Prostate gland (tissue), 2 donors: ENCODE data around the gene CENPX. TPM values are rescaled to one million over a fixed set of nuclear protein-coding genes. Genes with fewer than 3 reads are reported as not detected.

ENCODE experiments used
- DNase-seq: peaks from one replicate; pipeline ENCODE4 v3.0.0-alpha.2; 2019; ENCODE audit warnings: low spot score
- H3K27ac ChIP-seq, 2 donors: fragments of 200-600 bp; sonication (generic); 2 replicates each; pipeline ENCODE4 v1.5.1; 2017 to 2019
- H3K27me3 ChIP-seq: fragments of 200-600 bp; sonication (generic); replicated peaks from 2 replicates; pipeline ENCODE4 v1.5.1; 2019; ENCODE audit not compliant: insufficient read depth
- H3K36me3 ChIP-seq, 2 donors: fragments of 200-600 bp; sonication (generic); 1 replicate in 1 of 2; 2 replicates in 1 of 2; pipeline versions ENCODE4 v1.5.1 to v1.8.1; 2017 to 2019
- H3K4me1 ChIP-seq: fragments of 200-600 bp; sonication (generic); replicated peaks from 2 replicates; pipeline ENCODE4 v1.5.1; 2019
- H3K4me3 ChIP-seq, 2 donors: fragments of 200-600 bp; sonication (generic); 2 replicates each; pipeline ENCODE4 v1.5.1; 2017 to 2019
- H3K9me3 ChIP-seq: fragments of 200-600 bp; sonication (generic); 2 replicates; pipeline ENCODE4 v1.5.1; 2017
- POLR2A ChIP-seq: fragments of 450-650 bp; IDR thresholded peaks from one replicate; pipeline ENCODE4 v1.6.1; 2016; ENCODE audit warnings: antibody characterized with exemption, mild to moderate bottlenecking
- POLR2AphosphoS5 ChIP-seq: sonication (generic); formaldehyde crosslinking; IDR thresholded peaks from one replicate; pipeline ENCODE4 v1.6.1; 2017; ENCODE audit warnings: antibody characterized with exemption
- WGBS: methylation state at CpG from one replicate; pipeline ENCODE4 v1.1.5; 2018; 5-methylcytosine and 5-hydroxymethylcytosine counted together
- intact Hi-C: fragments of 100-400 bp; cut with DNase I; formaldehyde crosslinking; loops from one replicate; pipeline ENCODE4 v1.14.2; 2022
- total RNA-seq, 2 donors: library from RNA; depleted of rRNA; stranded (reverse); fragments of >200 nt; gene quantifications; one replicate each; pipeline ENCODE4 v1.1.0, GENCODE V29; 2016
- TF ChIP-seq, protein P1 (sequence below), 4 experiments: fragments of 200-600 bp in 2 of 4; fragments of 450-650 bp in 2 of 4; sonication (generic) in 2 of 4; IDR thresholded peaks; 1 replicate in 3 of 4; 2 replicates in 1 of 4; pipeline ENCODE4 v1.5.1; 2016 to 2019; ENCODE audit warnings: antibody characterized with exemption in 4 of 4, mild to moderate bottlenecking in 2 of 4, moderate library complexity in 2 of 4

CENPX gene
- total RNA-seq, 2 donors from 2014 or later = 84.9 to 263 TPM

DNA sequence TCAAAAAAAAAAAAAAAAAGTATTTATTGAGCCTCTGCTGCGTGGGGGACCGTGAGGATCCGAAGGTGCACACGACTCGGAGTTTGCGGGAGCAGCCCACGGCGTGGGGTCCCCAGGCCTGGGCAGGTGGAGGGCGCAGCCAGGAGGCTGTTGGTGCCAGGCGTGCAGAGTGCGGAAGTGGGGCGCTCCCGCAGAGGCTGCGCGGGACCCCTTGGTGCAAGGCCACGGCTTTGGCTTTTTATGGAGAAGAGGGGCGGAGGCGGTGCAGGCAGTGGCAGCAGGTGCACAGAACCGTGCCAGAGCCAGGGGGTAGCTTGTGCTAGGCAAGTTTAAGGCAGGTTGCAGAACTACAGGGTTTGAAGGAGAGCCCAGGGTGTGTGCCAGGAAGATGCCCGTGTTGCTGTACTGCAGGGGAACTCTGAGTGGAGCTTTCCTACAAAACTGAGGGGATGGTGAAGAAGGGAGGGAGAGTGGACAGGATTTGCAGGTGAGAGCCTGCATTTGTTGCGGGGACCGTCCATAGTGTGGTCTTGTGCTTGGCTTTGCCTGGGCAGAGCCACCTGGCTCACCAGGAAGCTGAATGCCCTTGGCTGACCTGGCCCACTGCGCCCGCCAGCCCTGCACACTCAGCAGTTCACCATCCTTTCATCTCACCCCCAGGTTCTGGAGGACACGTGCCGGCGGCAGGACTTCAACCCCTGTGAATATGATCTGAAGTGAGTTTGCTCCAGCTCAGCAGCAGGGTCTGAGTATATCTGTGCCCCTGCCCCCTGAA, 44.0 kb downstream of the CENPX start:
- no peak overlapping the region for H3K27ac ChIP-seq

DNA sequence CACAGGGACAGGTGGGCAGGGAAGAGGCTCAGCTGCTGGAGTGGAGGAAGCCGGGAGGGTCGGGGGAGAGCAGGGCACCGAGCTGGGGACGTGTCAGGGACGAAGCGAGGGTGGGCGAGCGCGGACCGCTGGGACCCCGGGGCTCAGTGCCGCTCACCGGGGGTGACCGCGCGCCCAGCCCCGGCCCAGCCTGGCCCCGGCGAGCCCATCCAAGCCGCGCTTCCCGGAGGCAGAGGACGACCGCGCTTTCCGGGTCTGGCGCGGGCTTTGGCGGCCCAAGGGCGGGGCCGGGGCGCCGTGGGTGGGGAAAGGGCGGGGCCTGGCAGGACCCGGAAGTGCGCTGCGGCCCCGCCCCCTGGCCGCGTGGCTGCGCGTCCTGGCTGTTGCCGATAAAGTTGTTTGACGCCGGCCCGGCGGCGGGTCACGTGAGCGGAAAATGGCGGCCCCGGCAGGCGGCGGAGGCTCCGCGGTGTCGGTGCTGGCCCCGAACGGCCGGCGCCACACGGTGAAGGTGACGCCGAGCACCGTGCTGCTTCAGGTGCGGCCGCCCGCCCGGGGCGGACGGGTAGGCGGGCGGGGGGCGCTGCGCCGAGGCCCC, 45.4 kb downstream of the CENPX start, which contains the start of gene ASPSCR1:
ASPSCR1 (plus strand) TSS at position 419 of the 598 bp plus-strand sequence; CDS start at position 437, 18 bp downstream.
- peak; percentile 88 for DNase-seq
- no peaks in the 10 kb centered on the region for H3K27me3 ChIP-seq
- H3K9me3 ChIP-seq = no peaks in the 10 kb centered on the region
- peak within 1 kb of the TSS; percentile 87 to 90 for H3K4me3 ChIP-seq
- intact Hi-C loops = no loop called here
- under 1% methylated on average over 51 of the region's 76 CpGs for WGBS
- peak within 1 kb of the TSS; percentile 75 to 94 for H3K27ac ChIP-seq
- peaks cover 4% of the 10 kb centered on the region for H3K4me1 ChIP-seq
- no peaks in the 10 kb centered on the region for H3K36me3 ChIP-seq
- TF ChIP-seq, protein P1, sequence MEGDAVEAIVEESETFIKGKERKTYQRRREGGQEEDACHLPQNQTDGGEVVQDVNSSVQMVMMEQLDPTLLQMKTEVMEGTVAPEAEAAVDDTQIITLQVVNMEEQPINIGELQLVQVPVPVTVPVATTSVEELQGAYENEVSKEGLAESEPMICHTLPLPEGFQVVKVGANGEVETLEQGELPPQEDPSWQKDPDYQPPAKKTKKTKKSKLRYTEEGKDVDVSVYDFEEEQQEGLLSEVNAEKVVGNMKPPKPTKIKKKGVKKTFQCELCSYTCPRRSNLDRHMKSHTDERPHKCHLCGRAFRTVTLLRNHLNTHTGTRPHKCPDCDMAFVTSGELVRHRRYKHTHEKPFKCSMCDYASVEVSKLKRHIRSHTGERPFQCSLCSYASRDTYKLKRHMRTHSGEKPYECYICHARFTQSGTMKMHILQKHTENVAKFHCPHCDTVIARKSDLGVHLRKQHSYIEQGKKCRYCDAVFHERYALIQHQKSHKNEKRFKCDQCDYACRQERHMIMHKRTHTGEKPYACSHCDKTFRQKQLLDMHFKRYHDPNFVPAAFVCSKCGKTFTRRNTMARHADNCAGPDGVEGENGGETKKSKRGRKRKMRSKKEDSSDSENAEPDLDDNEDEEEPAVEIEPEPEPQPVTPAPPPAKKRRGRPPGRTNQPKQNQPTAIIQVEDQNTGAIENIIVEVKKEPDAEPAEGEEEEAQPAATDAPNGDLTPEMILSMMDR (IDR thresholded peaks at IDR 0.05) = peak in 1 of 4 experiments; percentile 20
- TF ChIP-seq POLR2AphosphoS5 = peak; percentile 52
- peak; percentile 85 for TF ChIP-seq POLR2A

More for the DNA sequence above, 44.0 kb downstream of the CENPX start:
- TF ChIP-seq POLR2AphosphoS5 (no peak), POLR2A (no peak)
- TF ChIP-seq, protein P1 (IDR thresholded peaks at IDR 0.05) = no peak
- H3K4me3 ChIP-seq = peak overlapping the region; percentile 87 to 90
- peaks cover 4% of the 10 kb centered on the region for H3K4me1 ChIP-seq
- intact Hi-C loops = no loop called here
- no peak for DNase-seq
- H3K27me3 ChIP-seq = no peaks in the 10 kb centered on the region
- H3K9me3 ChIP-seq = no peaks in the 10 kb centered on the region
- no peaks in the 10 kb centered on the region for H3K36me3 ChIP-seq
- 87% methylated on average over 27 of the region's 27 CpGs for WGBS

DNA sequence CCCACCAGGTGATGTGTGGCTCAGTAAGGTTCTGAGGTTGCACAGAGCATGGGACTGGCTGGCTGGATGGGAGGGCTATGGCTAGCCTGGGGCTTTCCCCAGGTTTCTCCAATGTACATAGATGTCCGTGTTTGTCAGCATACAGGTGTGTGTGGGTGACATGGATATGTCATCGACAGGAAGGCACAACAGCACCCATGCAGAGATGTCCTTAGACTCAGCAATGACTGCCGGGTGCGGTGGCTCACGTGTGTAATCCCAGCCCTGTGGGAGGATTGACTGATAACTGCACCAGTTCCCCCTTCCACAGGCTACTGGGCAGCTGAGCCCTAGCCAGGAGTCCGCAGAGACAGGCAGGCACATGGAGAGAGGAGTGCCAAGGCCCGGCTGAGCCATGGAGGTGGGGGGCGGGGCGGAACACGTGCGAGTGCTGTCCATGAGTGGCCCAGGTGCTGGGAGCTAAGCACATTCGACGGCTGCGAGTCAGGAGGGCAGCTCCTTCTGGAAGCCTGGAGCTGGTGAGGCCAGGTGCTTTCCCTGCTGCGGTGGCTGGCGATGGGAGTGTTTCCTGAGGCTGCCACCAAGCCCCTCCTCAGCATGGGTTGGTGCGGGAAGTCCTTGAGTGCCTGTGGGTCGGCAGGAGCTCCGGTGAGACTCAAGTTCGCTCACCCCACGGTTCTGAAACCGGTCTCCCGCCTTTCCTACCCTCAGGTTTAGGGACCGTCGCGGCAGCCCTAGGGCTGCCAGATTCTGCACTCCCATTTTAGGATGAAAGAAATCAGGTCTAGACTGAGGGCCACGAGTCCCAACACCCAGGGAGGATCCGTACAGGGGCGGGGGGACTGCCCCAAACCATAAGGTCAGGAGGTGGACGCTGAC, 46.1 kb downstream of the CENPX start:
- Histone ChIP-seq H3K36me3 (no peaks in the 10 kb centered on the region), H3K4me1 (peaks cover 4% of the 10 kb centered on the region), H3K27me3 (no peaks in the 10 kb centered on the region), H3K4me3 (peak overlapping the region; percentile 87 to 90), H3K9me3 (no peaks in the 10 kb centered on the region), H3K27ac (peak overlapping the region; percentile 75 to 94)
- no peak for TF ChIP-seq POLR2A
- TF ChIP-seq, protein P1 (IDR thresholded peaks at IDR 0.05) = no peak
- no peak for TF ChIP-seq POLR2AphosphoS5
- 22% methylated on average over 30 of the region's 30 CpGs for WGBS
- DNase-seq = no peak
- intact Hi-C loops = no loop called here

DNA sequence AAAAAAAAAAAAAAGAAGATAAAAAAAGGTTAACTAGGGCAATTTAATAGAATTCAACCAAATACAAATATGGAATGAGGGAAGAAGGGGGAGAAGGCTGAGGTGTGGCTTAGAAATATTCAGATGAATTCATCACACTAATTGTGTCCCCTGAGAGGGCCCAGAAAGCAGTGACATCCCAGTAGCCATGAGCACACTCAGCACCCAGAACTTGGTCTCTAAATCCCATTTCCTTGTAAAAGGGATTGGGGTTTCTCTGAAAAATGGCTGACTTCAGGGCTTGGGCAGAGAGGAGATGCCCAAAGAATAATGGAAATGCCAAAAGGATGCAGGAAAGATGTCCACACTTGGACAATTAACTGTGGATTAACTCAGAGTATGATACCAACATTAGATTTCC, 49.2 kb downstream of the CENPX start:
- intact Hi-C loops = no loop called here

More for the DNA sequence above, 49.2 kb downstream of the CENPX start:
- Histone ChIP-seq H3K4me3 (no peak overlapping the region), H3K9me3 (no peaks in the 10 kb centered on the region), H3K27ac (no peak overlapping the region), H3K4me1 (peaks cover under 1% of the 10 kb centered on the region), H3K27me3 (no peaks in the 10 kb centered on the region), H3K36me3 (no peaks in the 10 kb centered on the region)
- no peak for TF ChIP-seq POLR2A
- TF ChIP-seq POLR2AphosphoS5 = no peak
- TF ChIP-seq, protein P1 (IDR thresholded peaks at IDR 0.05) = no peak
- DNase-seq = no peak
